ENCODE data around the gene SPSB4. TPM values are rescaled to one million over a fixed set of nuclear protein-coding genes. Genes with fewer than 3 reads are reported as not detected.

Gene SPSB4
- total RNA-seq, 2 donors from 2014 or later = 7.5 to 8.2 TPM

GRCh38 chr3:141167681-141168080 lies 116.5 kb downstream of the SPSB4 start:
- no peaks in the 10 kb centered on the region for H3K27me3 Mint-ChIP-seq (ENCODE audit: insufficient read depth)
- no peak for TF ChIP-seq CTCF (conservative IDR thresholded peaks at IDR 0.05)
- H3K9me3 Mint-ChIP-seq = peaks cover 6% of the 10 kb centered on the region
- H3K36me3 Mint-ChIP-seq (ENCODE audit: low read depth) = no peaks in the 10 kb centered on the region
- Histone ChIP-seq H3K27me3 (ENCODE audit: control insufficient read depth, insufficient read depth, low read length, poor library complexity, severe bottlenecking) (no peaks in the 10 kb centered on the region), H3K27ac (ENCODE audit: low read depth, low read length) (no peak overlapping the region), H3K9me3 (ENCODE audit: control insufficient read depth, low read length) (no peaks in the 10 kb centered on the region), H3K36me3 (ENCODE audit: control insufficient read depth, insufficient read depth, low read length) (no peaks in the 10 kb centered on the region), H3K9ac (ENCODE audit: extremely low read depth, low read length, poor library complexity, severe bottlenecking) (no peak overlapping the region), H3K4me3 (ENCODE audit: low read length) (no peak overlapping the region), H3K4me1 (ENCODE audit: control insufficient read depth, insufficient read depth, low read length) (no peaks in the 10 kb centered on the region)
- no peak for DNase-seq
- H3K27ac Mint-ChIP-seq = no peak overlapping the region
- no peaks in the 10 kb centered on the region for H3K4me1 Mint-ChIP-seq
- 100% methylated on average over 1 to 3 of the region's 4 CpGs for WGBS, 2 experiments (ENCODE audit: insufficient coverage in 1 of 2, insufficient read length in 1 of 2)
- H3K4me3 Mint-ChIP-seq = no peak overlapping the region

- no peaks in the 10 kb centered on the region for H3K4me1 Mint-ChIP-seq
- DNase-seq = no peak
- no peak overlapping the region for H3K9ac ChIP-seq (ENCODE audit: extremely low read depth, low read length, poor library complexity, severe bottlenecking)
- WGBS, 2 experiments (ENCODE audit: insufficient coverage in 1 of 2, insufficient read length in 1 of 2) = 96 to 100% methylated on average over 2 to 4 of the region's 4 CpGs
- H3K4me3 Mint-ChIP-seq = no peak overlapping the region
- H3K4me1 ChIP-seq (ENCODE audit: control insufficient read depth, insufficient read depth, low read length) = no peaks in the 10 kb centered on the region
- no peaks in the 10 kb centered on the region for H3K9me3 ChIP-seq (ENCODE audit: control insufficient read depth, low read length)
- H3K27me3 ChIP-seq (ENCODE audit: control insufficient read depth, insufficient read depth, low read length, poor library complexity, severe bottlenecking) = no peaks in the 10 kb centered on the region
- H3K36me3 ChIP-seq (ENCODE audit: control insufficient read depth, insufficient read depth, low read length) = no peaks in the 10 kb centered on the region
- H3K36me3 Mint-ChIP-seq (ENCODE audit: low read depth) = no peaks in the 10 kb centered on the region
- no peak overlapping the region for H3K27ac ChIP-seq (ENCODE audit: low read depth, low read length)
- H3K9me3 Mint-ChIP-seq = peaks cover 4% of the 10 kb centered on the region
- no peaks in the 10 kb centered on the region for H3K27me3 Mint-ChIP-seq (ENCODE audit: insufficient read depth)
- H3K4me3 ChIP-seq (ENCODE audit: low read length) = no peak overlapping the region
- no peak overlapping the region for H3K27ac Mint-ChIP-seq
- TF ChIP-seq CTCF (conservative IDR thresholded peaks at IDR 0.05) = no peak
Measured at GRCh38 chr3:141170678-141171295, 119.6 kb downstream of the SPSB4 start.

GRCh38 chr3:141174674-141175073 lies 123.5 kb downstream of the SPSB4 start:
- Histone ChIP-seq H3K9me3 (ENCODE audit: control insufficient read depth, low read length) (peaks cover 6% of the 10 kb centered on the region), H3K36me3 (ENCODE audit: control insufficient read depth, insufficient read depth, low read length) (no peaks in the 10 kb centered on the region), H3K27ac (ENCODE audit: low read depth, low read length) (no peak overlapping the region), H3K4me3 (ENCODE audit: low read length) (no peak overlapping the region), H3K9ac (ENCODE audit: extremely low read depth, low read length, poor library complexity, severe bottlenecking) (no peak overlapping the region), H3K27me3 (ENCODE audit: control insufficient read depth, insufficient read depth, low read length, poor library complexity, severe bottlenecking) (no peaks in the 10 kb centered on the region), H3K4me1 (ENCODE audit: control insufficient read depth, insufficient read depth, low read length) (no peaks in the 10 kb centered on the region)
- no peak for TF ChIP-seq CTCF (conservative IDR thresholded peaks at IDR 0.05)
- Mint-ChIP-seq H3K36me3 (ENCODE audit: low read depth) (no peaks in the 10 kb centered on the region), H3K4me1 (no peaks in the 10 kb centered on the region), H3K27me3 (ENCODE audit: insufficient read depth) (no peaks in the 10 kb centered on the region), H3K9me3 (peaks cover 7% of the 10 kb centered on the region), H3K27ac (no peak overlapping the region), H3K4me3 (no peak overlapping the region)
- WGBS, 2 experiments (ENCODE audit: insufficient coverage in 1 of 2, insufficient read length in 1 of 2) = 80 to 93% methylated on average over 2 of the region's 2 CpGs
- DNase-seq = no peak
